GM23338 (cell line): Measurements from ENCODE around the gene LEMD1.

Source experiments
- EZH2 ChIP-seq: fragments of 200-600 bp; sonication (generic); IDR thresholded peaks from one replicate; pipeline ENCODE4 v1.8.0; 2017; ENCODE audit warnings: antibody characterized with exemption, mild to moderate bottlenecking, low read depth; ENCODE audit not compliant: unreplicated experiment
- EZH2phosphoT487 ChIP-seq: fragments of 200-600 bp; sonication (generic); IDR thresholded peaks from one replicate; pipeline ENCODE4 v1.8.1; 2018; ENCODE audit warnings: antibody characterized with exemption; ENCODE audit not compliant: unreplicated experiment
- NANOG ChIP-seq: IDR thresholded peaks from 2 replicates; pipeline ENCODE4 v1.6.1; 2016; ENCODE audit warnings: antibody characterized with exemption, borderline replicate concordance
- POLR2AphosphoS5 ChIP-seq: IDR thresholded peaks from 2 replicates; pipeline ENCODE4 v1.6.1; 2016; ENCODE audit warnings: antibody characterized with exemption, low read depth
- REST ChIP-seq: IDR thresholded peaks from one replicate; pipeline ENCODE4 v1.6.1; 2018; ENCODE audit warnings: antibody characterized with exemption; ENCODE audit not compliant: unreplicated experiment
- TF ChIP-seq, protein P1 (sequence below), 2 experiments: fragments of 200-600 bp in 1 of 2; sonication (generic) in 1 of 2; conservative IDR thresholded peaks; 2 replicates each; pipeline versions ENCODE4 v1.5.1 to v1.6.1; 2016 to 2017; ENCODE audit warnings: antibody characterized with exemption in 2 of 2, low read depth in 2 of 2, mild to moderate bottlenecking in 2 of 2, moderate library complexity in 1 of 2

- TF ChIP-seq, protein P1, sequence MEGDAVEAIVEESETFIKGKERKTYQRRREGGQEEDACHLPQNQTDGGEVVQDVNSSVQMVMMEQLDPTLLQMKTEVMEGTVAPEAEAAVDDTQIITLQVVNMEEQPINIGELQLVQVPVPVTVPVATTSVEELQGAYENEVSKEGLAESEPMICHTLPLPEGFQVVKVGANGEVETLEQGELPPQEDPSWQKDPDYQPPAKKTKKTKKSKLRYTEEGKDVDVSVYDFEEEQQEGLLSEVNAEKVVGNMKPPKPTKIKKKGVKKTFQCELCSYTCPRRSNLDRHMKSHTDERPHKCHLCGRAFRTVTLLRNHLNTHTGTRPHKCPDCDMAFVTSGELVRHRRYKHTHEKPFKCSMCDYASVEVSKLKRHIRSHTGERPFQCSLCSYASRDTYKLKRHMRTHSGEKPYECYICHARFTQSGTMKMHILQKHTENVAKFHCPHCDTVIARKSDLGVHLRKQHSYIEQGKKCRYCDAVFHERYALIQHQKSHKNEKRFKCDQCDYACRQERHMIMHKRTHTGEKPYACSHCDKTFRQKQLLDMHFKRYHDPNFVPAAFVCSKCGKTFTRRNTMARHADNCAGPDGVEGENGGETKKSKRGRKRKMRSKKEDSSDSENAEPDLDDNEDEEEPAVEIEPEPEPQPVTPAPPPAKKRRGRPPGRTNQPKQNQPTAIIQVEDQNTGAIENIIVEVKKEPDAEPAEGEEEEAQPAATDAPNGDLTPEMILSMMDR (conservative IDR thresholded peaks at IDR 0.05; ENCODE audit: low read depth in 2 of 2) = no peak
- TF ChIP-seq POLR2AphosphoS5 = no peak; the same call in 1 of the 2 replicates
- TF ChIP-seq REST = no peak
- no peak for TF ChIP-seq EZH2
- no peak for TF ChIP-seq EZH2phosphoT487
- no peak for TF ChIP-seq NANOG
Observed at GRCh38 chr1:205443585-205444299, 21.9 kb upstream of the LEMD1 start.
